Panc1 (cell line): ENCODE results near the gene SHROOM3.

Source experiments
- CTCF ChIP-seq: fragments of 450-650 bp; IDR thresholded peaks from 2 replicates; pipeline ENCODE4 v1.5.1; 2017; ENCODE audit warnings: mild to moderate bottlenecking
- TCF7L2 ChIP-seq: IDR thresholded peaks from 2 replicates; pipeline ENCODE4 v1.6.1; 2011; ENCODE audit warnings: mild to moderate bottlenecking, low read depth, low read length, inconsistent platforms

DNA sequence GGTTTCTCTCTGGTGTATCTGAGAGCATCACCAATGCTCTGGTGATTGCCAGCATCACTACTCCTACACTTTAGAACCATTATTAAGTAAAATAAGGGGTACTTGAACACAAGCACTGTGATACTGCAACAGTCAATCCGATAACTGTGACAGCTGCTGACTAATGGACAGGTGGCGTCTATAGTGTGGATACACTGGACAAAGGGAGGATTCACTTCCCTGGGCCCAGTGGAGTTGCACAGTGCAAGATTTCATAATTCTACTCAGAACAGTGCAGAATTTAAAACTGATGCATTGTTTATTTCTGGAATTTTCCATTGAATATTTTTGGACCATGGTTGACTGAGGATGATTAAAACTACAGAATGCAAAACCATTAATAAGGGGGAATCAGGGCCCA lies 97.8 kb downstream of the SHROOM3 start:
- TF ChIP-seq TCF7L2 (no peak), CTCF (no peak)
